ENCODE results near the gene CRMP1.

DNA sequence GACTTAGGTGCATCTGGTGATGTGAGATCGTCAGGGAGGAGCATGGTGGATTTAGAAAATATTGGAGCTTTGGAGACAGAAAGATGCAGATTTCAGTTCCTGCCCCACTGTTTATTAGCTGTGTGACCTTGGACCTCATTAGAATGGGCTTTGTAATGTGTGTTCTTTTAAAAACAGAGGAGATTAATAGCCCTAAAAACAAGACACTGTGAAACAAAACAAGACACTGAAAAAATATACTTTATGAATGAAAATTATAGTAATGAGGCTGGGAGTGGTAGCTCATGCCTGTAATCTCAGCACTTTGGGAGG is 102.4 kb downstream of the CRMP1 start:
- TF ChIP-seq, protein P1, sequence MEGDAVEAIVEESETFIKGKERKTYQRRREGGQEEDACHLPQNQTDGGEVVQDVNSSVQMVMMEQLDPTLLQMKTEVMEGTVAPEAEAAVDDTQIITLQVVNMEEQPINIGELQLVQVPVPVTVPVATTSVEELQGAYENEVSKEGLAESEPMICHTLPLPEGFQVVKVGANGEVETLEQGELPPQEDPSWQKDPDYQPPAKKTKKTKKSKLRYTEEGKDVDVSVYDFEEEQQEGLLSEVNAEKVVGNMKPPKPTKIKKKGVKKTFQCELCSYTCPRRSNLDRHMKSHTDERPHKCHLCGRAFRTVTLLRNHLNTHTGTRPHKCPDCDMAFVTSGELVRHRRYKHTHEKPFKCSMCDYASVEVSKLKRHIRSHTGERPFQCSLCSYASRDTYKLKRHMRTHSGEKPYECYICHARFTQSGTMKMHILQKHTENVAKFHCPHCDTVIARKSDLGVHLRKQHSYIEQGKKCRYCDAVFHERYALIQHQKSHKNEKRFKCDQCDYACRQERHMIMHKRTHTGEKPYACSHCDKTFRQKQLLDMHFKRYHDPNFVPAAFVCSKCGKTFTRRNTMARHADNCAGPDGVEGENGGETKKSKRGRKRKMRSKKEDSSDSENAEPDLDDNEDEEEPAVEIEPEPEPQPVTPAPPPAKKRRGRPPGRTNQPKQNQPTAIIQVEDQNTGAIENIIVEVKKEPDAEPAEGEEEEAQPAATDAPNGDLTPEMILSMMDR (conservative IDR thresholded peaks at IDR 0.05; ENCODE audit: low read depth, low read length), result no peak
- TF ChIP-seq EZH2 (IDR thresholded peaks at IDR 0.05; ENCODE audit: borderline replicate concordance, low read depth, low read length, poor library complexity, severe bottlenecking), result no peak

Data from A673 (cell line).